ENCODE results near the gene PRRT3. TPM values are rescaled to one million over a fixed set of nuclear protein-coding genes. Genes with fewer than 3 reads are reported as not detected.
"Not testable (repeated sequence)": the region's sequence is repeated elsewhere in the genome, so short reads cannot be mapped to it uniquely, and the experiment has no call there.

Gene PRRT3
- total RNA-seq, 1 experiment from 2014 or later: 0.45 TPM

- DNase-seq (ENCODE audit: extremely low read depth, low read depth): not testable (repeated sequence)
Observed at GRCh38 chr3:9900965-9901415, 51.2 kb downstream of the PRRT3 start.

- DNase-seq (ENCODE audit: extremely low read depth, low read depth): no peak
Observed at GRCh38 chr3:9899289-9899791, 52.9 kb downstream of the PRRT3 start.

DNA sequence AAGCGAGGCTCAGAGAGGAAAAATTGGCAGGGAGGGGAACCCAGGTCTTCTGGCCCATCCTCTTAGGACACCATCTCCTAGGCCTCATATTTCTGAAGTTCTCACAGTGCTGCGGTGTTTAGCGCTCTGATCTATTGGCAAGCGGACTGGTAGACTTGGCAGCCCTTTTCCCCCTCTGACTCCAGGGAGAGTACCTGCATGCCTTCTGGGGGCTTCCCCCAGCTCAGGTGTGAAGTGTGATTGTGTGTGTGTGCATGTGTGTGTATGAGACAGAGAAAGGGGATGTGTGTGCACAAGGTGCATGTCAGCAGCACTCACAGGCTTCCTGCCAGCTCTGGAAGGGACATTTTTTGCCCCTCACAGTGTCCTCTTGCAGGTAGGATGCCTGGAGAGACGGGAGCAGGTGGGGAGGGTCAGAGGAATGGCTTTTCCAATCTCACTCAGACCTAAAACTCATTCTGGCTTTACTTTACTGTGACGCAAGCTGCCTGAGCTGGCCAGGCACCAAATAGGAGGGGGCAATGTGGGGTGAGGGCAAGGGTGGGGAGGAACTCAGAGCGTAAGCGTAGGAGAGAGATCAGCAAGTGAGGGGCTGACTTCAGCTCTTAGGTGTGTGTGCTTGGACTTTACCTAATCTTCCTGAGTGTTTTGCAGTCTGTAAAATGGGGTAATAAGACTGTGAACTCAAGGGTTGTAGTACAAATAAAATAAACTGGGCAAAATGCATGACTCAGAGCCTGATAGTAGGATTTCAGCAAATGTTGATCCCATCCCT, 53.6 kb downstream of the PRRT3 start:
- DNase-seq (ENCODE audit: extremely low read depth, low read depth): no peak

DNA sequence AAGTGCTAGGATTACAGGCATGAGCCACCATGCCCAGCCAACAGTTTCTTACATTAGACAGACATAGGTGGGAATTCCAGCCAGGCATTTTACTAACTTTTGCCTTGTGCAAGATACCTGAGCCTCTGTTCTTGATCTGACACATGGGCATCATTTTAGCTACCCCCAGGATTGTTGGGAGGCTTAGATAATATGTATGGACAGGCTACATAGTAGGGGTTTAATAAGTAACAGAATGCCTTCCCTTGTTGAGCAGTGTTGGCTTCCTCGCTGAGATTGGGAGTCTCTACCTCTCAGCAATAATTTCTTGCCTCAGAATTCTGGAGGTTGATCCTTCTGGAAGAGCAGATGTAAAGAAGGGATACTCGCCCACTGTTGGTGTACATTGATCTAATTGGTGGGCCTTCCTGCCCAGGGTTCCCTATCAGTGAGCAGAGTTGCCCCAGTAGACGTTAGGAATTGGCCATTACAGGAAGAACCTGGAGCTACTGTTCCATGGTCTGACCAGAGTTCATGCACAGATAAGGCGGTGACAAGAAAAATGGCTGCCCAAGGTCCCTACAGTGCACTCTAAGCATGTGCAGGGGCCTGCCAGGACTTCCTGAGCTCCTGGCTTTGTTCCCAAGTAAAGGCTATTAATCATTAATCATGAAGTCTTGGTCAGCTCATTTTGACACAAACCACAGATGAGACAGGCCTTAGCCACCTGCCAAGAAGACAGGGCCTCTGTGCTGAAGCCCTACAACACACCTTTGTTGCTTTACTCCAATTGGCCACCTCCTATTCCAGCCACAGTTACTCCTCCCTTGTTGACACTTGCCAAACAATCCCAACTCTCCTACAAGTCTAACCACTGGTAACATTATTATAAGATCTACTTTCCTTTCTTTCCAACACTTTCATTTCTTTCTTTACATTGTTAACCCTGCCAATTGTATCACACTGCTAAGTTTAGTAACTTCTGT, 54.5 kb downstream of the PRRT3 start:
- DNase-seq (ENCODE audit: extremely low read depth, low read depth): no peak

DNA sequence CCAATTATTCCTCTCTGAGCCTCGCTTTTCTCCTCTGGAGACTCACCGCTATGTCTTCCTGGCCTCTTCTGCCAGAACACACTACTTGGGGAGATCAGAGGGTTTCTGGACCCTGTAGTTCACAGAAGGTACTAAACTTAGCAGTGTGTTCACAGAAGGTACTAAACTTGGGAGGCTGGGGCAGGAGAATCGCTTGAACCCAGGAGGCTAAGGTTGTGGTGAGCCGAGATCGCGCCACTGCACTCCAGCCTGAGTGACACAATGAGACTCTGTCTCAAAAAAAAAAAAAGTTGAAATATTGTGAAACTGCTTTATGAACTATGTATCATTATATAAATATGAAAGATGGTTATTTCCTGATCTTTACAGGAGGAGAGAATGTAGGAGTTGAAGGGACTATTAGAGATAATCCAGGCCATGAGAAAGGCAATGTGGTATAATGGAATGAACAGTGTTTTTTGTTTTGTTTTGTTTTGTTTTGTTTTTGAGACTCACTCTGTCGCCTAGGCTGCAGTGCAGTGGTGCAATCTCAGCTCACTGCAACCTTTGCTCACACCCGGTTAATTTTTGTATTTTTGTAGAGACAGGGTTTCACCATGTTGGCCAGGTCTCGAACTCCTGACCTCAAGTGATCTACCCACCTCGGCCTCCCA, 55.3 kb downstream of the PRRT3 start:
- not testable (repeated sequence) for DNase-seq (ENCODE audit: extremely low read depth, low read depth)

DNA sequence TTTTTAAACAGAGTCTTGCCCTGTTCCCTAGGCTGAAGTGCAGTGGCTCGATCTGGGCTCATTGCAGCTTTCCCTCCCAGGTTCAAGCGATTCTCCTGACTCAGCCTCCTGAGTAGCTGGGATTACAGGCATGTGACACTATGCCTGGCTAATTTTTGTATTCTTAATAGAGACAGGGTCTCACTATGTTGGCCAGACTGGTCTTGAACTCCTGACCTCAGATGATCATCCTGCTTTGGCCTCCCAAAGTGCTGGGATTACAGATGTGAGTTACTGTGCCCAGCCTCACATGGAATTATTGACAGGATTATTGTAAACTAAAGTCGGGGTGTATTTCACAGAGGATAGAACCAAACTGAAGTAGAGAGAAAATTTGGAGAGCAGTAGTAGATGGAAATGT, 56.5 kb downstream of the PRRT3 start:
- not testable (repeated sequence) for DNase-seq (ENCODE audit: extremely low read depth, low read depth)

Small RNA genes within 50 kb of the gene (small RNA-seq; reads per million reads assigned to genes)
- gene CYCSP10: 0 reads per million in 2 experiments
- 0 reads per million in 2 experiments for gene RNU6-882P

Other genes starting within 250 kb of the PRRT3 start
- gene CPNE9, start 248.6 kb downstream of the PRRT3 start, total RNA-seq (2014; rRNA removed; shearing (Covaris generic)): not detected in 2 replicates
- 6.3 and 7.8 TPM in 2 replicates for gene BRPF1, start 220.7 kb downstream of the PRRT3 start, total RNA-seq (2014; rRNA removed; shearing (Covaris generic))
- 10.1 and 13.9 TPM in 2 replicates for gene OGG1, start 202.5 kb downstream of the PRRT3 start, total RNA-seq (2014; rRNA removed; shearing (Covaris generic))
- gene CAMK1, start 182.5 kb downstream of the PRRT3 start, total RNA-seq (2014; rRNA removed; shearing (Covaris generic)): 27.1 and 28.2 TPM in 2 replicates
- gene TADA3, start 159.9 kb downstream of the PRRT3 start, total RNA-seq (2014; rRNA removed; shearing (Covaris generic)): 45.6 and 49.2 TPM in 2 replicates
- gene ARPC4, start 159.3 kb downstream of the PRRT3 start, total RNA-seq (2014; rRNA removed; shearing (Covaris generic)): 80.9 and 97.3 TPM in 2 replicates
- gene TTLL3, start 142.1 kb downstream of the PRRT3 start, total RNA-seq (2014; rRNA removed; shearing (Covaris generic)): 5.2 and 8.2 TPM in 2 replicates
- 22.2 and 25.3 TPM in 2 replicates for gene RPUSD3, start 108.4 kb downstream of the PRRT3 start, total RNA-seq (2014; rRNA removed; shearing (Covaris generic))
- gene CIDEC, start 72.2 kb downstream of the PRRT3 start, total RNA-seq (2014; rRNA removed; shearing (Covaris generic)): not detected in 2 replicates
- gene JAGN1, start 61.8 kb downstream of the PRRT3 start, total RNA-seq (2014; rRNA removed; shearing (Covaris generic)): 30.2 and 35.3 TPM in 2 replicates
- gene IL17RE, start 49.6 kb downstream of the PRRT3 start, total RNA-seq (2014; rRNA removed; shearing (Covaris generic)): 0.12 and 0.23 TPM in 2 replicates
- gene IL17RC, start 35.3 kb downstream of the PRRT3 start, total RNA-seq (2014; rRNA removed; shearing (Covaris generic)): 18.7 and 24.4 TPM in 2 replicates
- gene CRELD1, start 18.6 kb downstream of the PRRT3 start, total RNA-seq (2014; rRNA removed; shearing (Covaris generic)): 12.8 and 13.6 TPM in 2 replicates
- 63.7 and 71.2 TPM in 2 replicates for gene EMC3, start 34.4 kb upstream of the PRRT3 start, total RNA-seq (2014; rRNA removed; shearing (Covaris generic))
- gene FANCD2, start 74.0 kb upstream of the PRRT3 start, total RNA-seq (2014; rRNA removed; shearing (Covaris generic)): 18.2 and 21.0 TPM in 2 replicates
- not detected in 2 replicates for gene FANCD2OS, start 155.8 kb upstream of the PRRT3 start, total RNA-seq (2014; rRNA removed; shearing (Covaris generic))
- 75.0 and 86.3 TPM in 2 replicates for gene BRK1, start 163.3 kb upstream of the PRRT3 start, total RNA-seq (2014; rRNA removed; shearing (Covaris generic))
- gene VHL, start 189.4 kb upstream of the PRRT3 start, total RNA-seq (2014; rRNA removed; shearing (Covaris generic)): 42.4 and 52.4 TPM in 2 replicates
- 2.1 and 2.2 TPM in 2 replicates for gene IRAK2, start 212.5 kb upstream of the PRRT3 start, total RNA-seq (2014; rRNA removed; shearing (Covaris generic))

All from NCI-H460 (cell line).